ENCODE results near the gene EFR3B.

The EFR3B gene

GRCh38 chr2:25063876-25064660 is 22.2 kb downstream of the EFR3B start:
- no peaks in the 10 kb centered on the region for H3K36me3 ChIP-seq (ENCODE audit: low read length)
- no peaks in the 10 kb centered on the region for H3K9me3 ChIP-seq (ENCODE audit: insufficient read depth, low read length)
- TF ChIP-seq EZH2phosphoT487 (conservative IDR thresholded peaks at IDR 0.05; ENCODE audit: low read length) (no peak), CTCF (IDR thresholded peaks at IDR 0.05; ENCODE audit: insufficient read depth, low read length, poor library complexity, severe bottlenecking) (no peak)
- H3K4me3 ChIP-seq (ENCODE audit: insufficient read depth, low read length, poor library complexity, severe bottlenecking), result no peak overlapping the region
- H3F3A ChIP-seq (ENCODE audit: insufficient read depth), result no peaks in the 10 kb centered on the region
- H2AFZ ChIP-seq (ENCODE audit: low read depth, low read length, severe bottlenecking), result no peak overlapping the region
- H3K27me3 ChIP-seq (ENCODE audit: low read length), result no peaks in the 10 kb centered on the region
- H3K9ac ChIP-seq (ENCODE audit: low read length), result no peak overlapping the region
- H4K20me1 ChIP-seq (ENCODE audit: low read depth, low read length), result no peaks in the 10 kb centered on the region
- H3K79me2 ChIP-seq (ENCODE audit: insufficient read depth, low read length), result no peaks in the 10 kb centered on the region
- no peak overlapping the region for H3K27ac ChIP-seq (ENCODE audit: low read depth, low read length)
- no peaks in the 10 kb centered on the region for H3K9me2 ChIP-seq (replicated peaks; ENCODE audit: insufficient read depth, low read length)
- H3K4me2 ChIP-seq (ENCODE audit: low read depth, low read length, poor library complexity, severe bottlenecking), result no peak overlapping the region

- H3K79me2 ChIP-seq (ENCODE audit: insufficient read depth, low read length), result no peaks in the 10 kb centered on the region
- no peak overlapping the region for H3K4me3 ChIP-seq (ENCODE audit: insufficient read depth, low read length, poor library complexity, severe bottlenecking)
- no peaks in the 10 kb centered on the region for H3K36me3 ChIP-seq (ENCODE audit: low read length)
- no peak overlapping the region for H3K27ac ChIP-seq (ENCODE audit: low read depth, low read length)
- no peaks in the 10 kb centered on the region for H3K27me3 ChIP-seq (ENCODE audit: low read length)
- H3F3A ChIP-seq (ENCODE audit: insufficient read depth), result no peaks in the 10 kb centered on the region
- no peak for TF ChIP-seq EZH2phosphoT487 (conservative IDR thresholded peaks at IDR 0.05; ENCODE audit: low read length)
- TF ChIP-seq CTCF (IDR thresholded peaks at IDR 0.05; ENCODE audit: insufficient read depth, low read length, poor library complexity, severe bottlenecking), result no peak
- H3K9me2 ChIP-seq (replicated peaks; ENCODE audit: insufficient read depth, low read length), result no peaks in the 10 kb centered on the region
- no peaks in the 10 kb centered on the region for H3K9me3 ChIP-seq (ENCODE audit: insufficient read depth, low read length)
- no peaks in the 10 kb centered on the region for H4K20me1 ChIP-seq (ENCODE audit: low read depth, low read length)
- H3K4me2 ChIP-seq (ENCODE audit: low read depth, low read length, poor library complexity, severe bottlenecking), result no peak overlapping the region
- no peak overlapping the region for H2AFZ ChIP-seq (ENCODE audit: low read depth, low read length, severe bottlenecking)
- no peak overlapping the region for H3K9ac ChIP-seq (ENCODE audit: low read length)
These were observed 23.9 kb downstream of the EFR3B start for GRCh38 chr2:25065768-25066167.

- no peaks in the 10 kb centered on the region for H3K36me3 ChIP-seq (ENCODE audit: low read length)
- H3K27me3 ChIP-seq (ENCODE audit: low read length), result no peaks in the 10 kb centered on the region
- H3F3A ChIP-seq (ENCODE audit: insufficient read depth), result no peaks in the 10 kb centered on the region
- no peak for TF ChIP-seq CTCF (IDR thresholded peaks at IDR 0.05; ENCODE audit: insufficient read depth, low read length, poor library complexity, severe bottlenecking)
- TF ChIP-seq EZH2phosphoT487 (conservative IDR thresholded peaks at IDR 0.05; ENCODE audit: low read length), result no peak
- no peak overlapping the region for H2AFZ ChIP-seq (ENCODE audit: low read depth, low read length, severe bottlenecking)
- H3K9ac ChIP-seq (ENCODE audit: low read length), result no peak overlapping the region
- H3K4me3 ChIP-seq (ENCODE audit: insufficient read depth, low read length, poor library complexity, severe bottlenecking), result no peak overlapping the region
- H3K9me2 ChIP-seq (replicated peaks; ENCODE audit: insufficient read depth, low read length), result no peaks in the 10 kb centered on the region
- no peak overlapping the region for H3K27ac ChIP-seq (ENCODE audit: low read depth, low read length)
- no peaks in the 10 kb centered on the region for H3K79me2 ChIP-seq (ENCODE audit: insufficient read depth, low read length)
- H3K4me2 ChIP-seq (ENCODE audit: low read depth, low read length, poor library complexity, severe bottlenecking), result no peak overlapping the region
- no peaks in the 10 kb centered on the region for H4K20me1 ChIP-seq (ENCODE audit: low read depth, low read length)
- H3K9me3 ChIP-seq (ENCODE audit: insufficient read depth, low read length), result no peaks in the 10 kb centered on the region
These were observed 24.6 kb downstream of the EFR3B start for GRCh38 chr2:25066455-25066854.
